Coronary artery (tissue), 2 donors: Measurements from ENCODE around the gene ATG4D.

Experiments used
- DNase-seq: peaks from one replicate; pipeline ENCODE4 v3.0.0-alpha.2; 2017; ENCODE audit warnings: low spot score
- H3K27ac ChIP-seq, 2 donors: fragments of 200-600 bp; sonication (generic); one replicate each; pipeline ENCODE4 v1.5.1; 2016 to 2019
- H3K4me3 ChIP-seq: fragments of 200-600 bp; sonication (generic); 2 replicates; pipeline ENCODE4 v1.5.1; 2016; ENCODE audit warnings: mild to moderate bottlenecking, moderate library complexity
- CTCF ChIP-seq: fragments of 200-600 bp; sonication (generic); IDR thresholded peaks from one replicate; pipeline ENCODE4 v1.5.1; 2019; ENCODE audit warnings: antibody characterized with exemption

The ATG4D gene

GRCh38 chr19:10514211-10515145, 29.2 kb upstream of the ATG4D start:
- H3K4me3 ChIP-seq = no peak overlapping the region
- TF ChIP-seq CTCF = no peak
- no peak overlapping the region for H3K27ac ChIP-seq
- DNase-seq = no peak

GRCh38 chr19:10516064-10516385, 27.7 kb upstream of the ATG4D start:
- Histone ChIP-seq H3K27ac (no peak overlapping the region), H3K4me3 (no peak overlapping the region)
- TF ChIP-seq CTCF = no peak
- no peak for DNase-seq

- DNase-seq = no peak
- Histone ChIP-seq H3K27ac (no peak overlapping the region), H3K4me3 (peak overlapping the region; percentile 64)
- no peak for TF ChIP-seq CTCF
These were observed 26.9 kb upstream of the ATG4D start for GRCh38 chr19:10516671-10517286.

- no peak for TF ChIP-seq CTCF
- DNase-seq = no peak
These were observed 26.3 kb upstream of the ATG4D start, which contains the start of gene S1PR5 for GRCh38 chr19:10517361-10517759. Gene S1PR5, minus strand, starts transcription at chr19:10517447. Its CDS starts 2,436 bp downstream, at chr19:10515011.

GRCh38 chr19:10517760-10518443, 25.8 kb upstream of the ATG4D start:
- no peak for DNase-seq
- Histone ChIP-seq H3K4me3 (peak overlapping the region; percentile 64), H3K27ac (peak overlapping the region in 1 of 2 donors; percentile 27)
- no peak for TF ChIP-seq CTCF

More at GRCh38 chr19:10517361-10517759, 26.3 kb upstream of the ATG4D start, which contains the start of gene S1PR5:
- peak within 1 kb of the TSS in 1 of 2 donors; percentile 27 for H3K27ac ChIP-seq
- H3K4me3 ChIP-seq = peak within 1 kb of the TSS; percentile 64

- no peak for DNase-seq
- H3K4me3 ChIP-seq = peak overlapping the region; percentile 64
- no peak overlapping the region for H3K27ac ChIP-seq
- TF ChIP-seq CTCF = no peak
These were observed 25.0 kb upstream of the ATG4D start for GRCh38 chr19:10518444-10519361.
